GM12878 (cell line): ENCODE data around the gene EMSY. TPM values are rescaled to one million over a fixed set of nuclear protein-coding genes. Genes with fewer than 3 reads are reported as not detected.

Source experiments
- ATAC-seq: fragments of 200-7000 bp; cut with Tn5 transposase; 3 replicates; pipeline ENCODE4 v1.9.1; 2020; ENCODE audit warnings: mild to moderate bottlenecking, moderate library complexity
- BruUV-seq: library from RNA; stranded (reverse); fragments of 400-500 nt; replicated peaks from 2 replicates; lab custom pipeline; 2021; lab: Mats Ljungman, UMichigan
- CTCF ChIA-PET: fragments of 300-600 bp; sonication (Branson Sonifier 250); formaldehyde crosslinking; extraction: SDS; loops from one replicate; lab custom pipeline; 2021; ENCODE audit warnings: inconsistent platforms; lab: Yijun Ruan, JAX
- POLR2A ChIA-PET: fragments of 350-600 bp; formaldehyde crosslinking; extraction: SDS; loops from one replicate; lab custom pipeline; 2021; ENCODE audit warnings: inconsistent platforms; lab: Charles Lee
- RAD21 ChIA-PET: fragments of 300-600 bp; sonication (Branson Sonifier 250); formaldehyde crosslinking; loops from one replicate; lab custom pipeline; 2023; ENCODE audit warnings: antibody characterized with exemption; ENCODE audit not compliant: unreplicated experiment; lab: Charles Lee
- SMC1A ChIA-PET: fragments of 300-600 bp; sonication (Branson Sonifier 250); formaldehyde crosslinking; loops from one replicate; lab custom pipeline; 2023; ENCODE audit not compliant: unreplicated experiment, uncharacterized antibody; lab: Charles Lee
- DNase-seq: peaks from one replicate; pipeline ENCODE4 v3.0.0-alpha.2; 2011; ENCODE audit warnings: low read depth, low spot score
- FAIRE-seq: peaks from 3 replicates; lab custom pipeline; 2011; peaks lifted over from hg19 to GRCh38; lab: Jason Lieb, UNC
- H2AFZ ChIP-seq: 2 replicates; pipeline ENCODE4 v1.6.0; 2011; ENCODE audit warnings: low read depth, low read length, control low read depth; ENCODE audit not compliant: control insufficient read depth
- H3K27ac ChIP-seq: 2 replicates; pipeline ENCODE4 v1.5.1; 2011; ENCODE audit warnings: control low read depth; ENCODE audit not compliant: control insufficient read depth, insufficient read depth
- H3K27me3 ChIP-seq, 2 experiments: replicated peaks in 1 of 2; 2 replicates each; pipeline versions ENCODE4 v1.6.0 to v1.6.1; 2011; ENCODE audit warnings: low read length in 1 of 2; ENCODE audit not compliant: control insufficient read depth in 2 of 2, insufficient read depth in 2 of 2
- H3K36me3 ChIP-seq, 2 experiments: 2 replicates each; pipeline ENCODE4 v1.5.1; 2011; ENCODE audit warnings: low read length in 1 of 2; ENCODE audit not compliant: control insufficient read depth in 2 of 2, insufficient read depth in 2 of 2
- H3K4me1 ChIP-seq: 2 replicates; pipeline ENCODE4 v1.6.1; 2011; ENCODE audit warnings: mild to moderate bottlenecking, low read length, moderate library complexity, mixed read lengths; ENCODE audit not compliant: control insufficient read depth, insufficient read depth
- H3K4me2 ChIP-seq: 2 replicates; pipeline ENCODE4 v1.6.0; 2011; ENCODE audit warnings: control low read depth; ENCODE audit not compliant: control insufficient read depth, insufficient read depth
- H3K4me3 ChIP-seq: fragments of 200-600 bp; sonication (generic); 2 replicates; pipeline ENCODE4 v1.5.1; 2016
- H3K79me2 ChIP-seq: 2 replicates; pipeline ENCODE4 v1.6.0; 2011; ENCODE audit warnings: low read length; ENCODE audit not compliant: control insufficient read depth, insufficient read depth
- H3K9ac ChIP-seq: 2 replicates; pipeline ENCODE4 v1.8.0; 2011; ENCODE audit warnings: low read length, control low read depth, mixed read lengths; ENCODE audit not compliant: control insufficient read depth, insufficient read depth
- H3K9me3 ChIP-seq: replicated peaks from 3 replicates; pipeline ENCODE4 v1.5.1; 2011; ENCODE audit warnings: mild to moderate bottlenecking, low read length; ENCODE audit not compliant: control insufficient read depth, insufficient read depth
- H4K20me1 ChIP-seq: 2 replicates; pipeline ENCODE4 v1.6.0; 2011; ENCODE audit not compliant: control insufficient read depth, insufficient read depth
- CBX5 ChIP-seq: sonication (generic); IDR thresholded peaks from 2 replicates; pipeline ENCODE4 v1.6.1; 2016; ENCODE audit warnings: low read depth, moderate library complexity, mild to moderate bottlenecking, inconsistent platforms
- CHD4 ChIP-seq: fragments of 200-600 bp; sonication (generic); IDR thresholded peaks from 2 replicates; pipeline ENCODE4 v1.6.1; 2016; ENCODE audit warnings: mild to moderate bottlenecking
- FOXM1 ChIP-seq: IDR thresholded peaks from 2 replicates; pipeline ENCODE4 v1.6.1; 2012; ENCODE audit warnings: low read depth, mild to moderate bottlenecking, inconsistent platforms, low read length, moderate library complexity
- IKZF2 ChIP-seq, 2 experiments: fragments of 450-650 bp; IDR thresholded peaks; 2 replicates each; pipeline ENCODE4 v1.6.1; 2017; ENCODE audit warnings: mild to moderate bottlenecking in 2 of 2, moderate library complexity in 2 of 2
- JUNB ChIP-seq: IDR thresholded peaks from 2 replicates; pipeline ENCODE4 v1.6.1; 2016; ENCODE audit warnings: antibody characterized with exemption, mild to moderate bottlenecking
- MTA2 ChIP-seq: fragments of 450-650 bp; IDR thresholded peaks from 2 replicates; pipeline ENCODE4 v1.6.1; 2016; ENCODE audit warnings: low read depth, mild to moderate bottlenecking, moderate library complexity
- NFYA ChIP-seq: IDR thresholded peaks from 2 replicates; pipeline ENCODE4 v1.6.1; 2011; ENCODE audit warnings: low read depth, mild to moderate bottlenecking, low read length, improper control_type of control experiment, borderline replicate concordance
- PAX5 ChIP-seq: IDR thresholded peaks from 2 replicates; pipeline ENCODE4 v1.6.1; 2011; ENCODE audit warnings: low read depth, low read length, borderline replicate concordance
- POLR2AphosphoS2 ChIP-seq: IDR thresholded peaks from 2 replicates; pipeline ENCODE4 v1.6.1; 2011; ENCODE audit warnings: low read depth, mild to moderate bottlenecking, low read length, improper control_type of control experiment, moderate library complexity
- PRDM15 ChIP-seq: fragments of 450-650 bp; formaldehyde crosslinking; IDR thresholded peaks from 2 replicates; pipeline ENCODE4 v1.4.0; 2020; ENCODE audit warnings: mild to moderate bottlenecking, moderate library complexity
- RELA ChIP-seq: fragments of 450-650 bp; IDR thresholded peaks from 2 replicates; pipeline ENCODE4 v1.8.0; 2014; ENCODE audit warnings: borderline replicate concordance; ENCODE audit not compliant: partially characterized antibody
- TCF12 ChIP-seq: IDR thresholded peaks from 2 replicates; pipeline ENCODE4 v1.6.1; 2011; ENCODE audit warnings: low read depth, mild to moderate bottlenecking, low read length
- ZNF207 ChIP-seq: fragments of 450-650 bp; IDR thresholded peaks from 2 replicates; pipeline ENCODE4 v1.6.1; 2014; ENCODE audit warnings: antibody characterized with exemption, mild to moderate bottlenecking, borderline replicate concordance
- WGBS: methylation state at CpG from one replicate; pipeline ENCODE4 v1.1.6; 2016; ENCODE audit warnings: low lambda C conversion rate; ENCODE audit not compliant: insufficient replicate concordance, insufficient coverage; ENCODE audit errors: missing lambda C conversion rate; 5-methylcytosine and 5-hydroxymethylcytosine counted together
- in situ Hi-C: fragments of 300-500 bp; cut with MboI; formaldehyde crosslinking; loops from 9 replicates; pipeline ENCODE4 v1.14.3; 2018; ENCODE audit warnings: mixed read lengths
- intact Hi-C: fragments of 100-400 bp; cut with micrococcal nuclease; formaldehyde crosslinking; loops from one replicate; pipeline ENCODE4 v1.14.2; 2022; ENCODE audit not compliant: unreplicated experiment
- polyA plus RNA-seq, 11 experiments: library from polyadenylated mRNA; depleted of rRNA in 4 of 11; unstranded in 6 of 11; stranded (reverse) in 5 of 11; fragments of >200 nt; fragmentation: Nextera tagmentation in 4 of 11; fragmentation: Illumina TruSeq in 1 of 11; extraction: Ambion mirVana in 4 of 11; extraction: Trizol in 1 of 11; gene quantifications; 1 replicate in 1 of 11; 2 replicates in 10 of 11; pipeline versions ENCODE4 v1.2.1 to v1.2.3, GENCODE V29; 2011 to 2016; ENCODE audit warnings: inconsistent platforms in 2 of 11, missing spikeins in 2 of 11, low read depth in 1 of 11
- total RNA-seq, 4 experiments: library from RNA; depleted of rRNA in 3 of 4; stranded (reverse); fragments of >200 nt in 3 of 4; fragmentation: Illumina TruSeq in 1 of 4; extraction: Trizol in 1 of 4; gene quantifications; 2 replicates each; pipeline versions ENCODE4 v1.2.1 to v1.2.3, GENCODE V29; 2013 to 2021
- TF ChIP-seq, protein P1 (sequence below): fragments of 450-650 bp; IDR thresholded peaks from 2 replicates; pipeline ENCODE4 v1.6.1; 2016; ENCODE audit warnings: mild to moderate bottlenecking
- TF ChIP-seq, protein P2 (sequence below): fragments of 450-650 bp; IDR thresholded peaks from 2 replicates; pipeline ENCODE4 v1.6.1; 2016; ENCODE audit warnings: mild to moderate bottlenecking, moderate library complexity, borderline replicate concordance

Gene EMSY
- total and polyA plus RNA-seq, 10 of the 15 experiments (the other 5 are each of a cell fraction or from before 2014, with no cell fraction given), result 9.3 to 26.9 (median 13.0) TPM

DNA sequence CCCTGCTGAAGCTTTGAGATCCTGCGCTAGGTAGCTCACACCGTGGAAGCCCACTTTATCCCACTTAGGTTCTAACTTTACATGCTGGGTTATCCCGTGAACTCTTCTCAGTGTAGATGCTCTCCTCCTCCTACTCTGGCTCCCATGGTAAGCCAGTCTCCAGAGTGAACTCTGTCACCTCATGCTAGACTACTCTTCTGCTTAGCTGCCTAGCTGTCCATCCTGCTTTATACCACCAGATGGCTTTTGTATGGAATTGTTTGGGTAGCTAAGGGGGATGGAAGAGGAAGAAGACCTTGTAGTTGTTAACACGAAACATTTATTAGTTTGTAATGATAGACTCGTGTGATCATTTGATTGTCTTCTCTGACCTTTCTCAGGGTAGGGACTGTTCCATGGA, 46.8 kb downstream of the EMSY start:
- H3K79me2 ChIP-seq, result no peaks in the 10 kb centered on the region
- FAIRE-seq (no peak), ATAC-seq (no peak), DNase-seq (no peak)
- SMC1A ChIA-PET, result no interaction called here
- POLR2A ChIA-PET, result no interaction called here
- no peak overlapping the region for H3K27ac ChIP-seq
- H3K9ac ChIP-seq, result no peak overlapping the region
- no peak overlapping the region for H2AFZ ChIP-seq
- no peaks in the 10 kb centered on the region for H3K4me1 ChIP-seq
- intact Hi-C loops (no loop called here), in situ Hi-C loops (no loop called here)
- WGBS, result 94% methylated on average over 5 of the region's 5 CpGs
- H4K20me1 ChIP-seq, result no peaks in the 10 kb centered on the region
- CTCF ChIA-PET, result interaction anchor here (0.6 kb wide), 1 partner anchor 73 kb away, joined by 4 read pairs; no protein-coding TSS in a partner anchor
- peaks cover 0 to 2% of the 10 kb centered on the region in 2 experiments for H3K36me3 ChIP-seq
- no peak overlapping the region for H3K4me2 ChIP-seq
- TF ChIP-seq, protein P1, sequence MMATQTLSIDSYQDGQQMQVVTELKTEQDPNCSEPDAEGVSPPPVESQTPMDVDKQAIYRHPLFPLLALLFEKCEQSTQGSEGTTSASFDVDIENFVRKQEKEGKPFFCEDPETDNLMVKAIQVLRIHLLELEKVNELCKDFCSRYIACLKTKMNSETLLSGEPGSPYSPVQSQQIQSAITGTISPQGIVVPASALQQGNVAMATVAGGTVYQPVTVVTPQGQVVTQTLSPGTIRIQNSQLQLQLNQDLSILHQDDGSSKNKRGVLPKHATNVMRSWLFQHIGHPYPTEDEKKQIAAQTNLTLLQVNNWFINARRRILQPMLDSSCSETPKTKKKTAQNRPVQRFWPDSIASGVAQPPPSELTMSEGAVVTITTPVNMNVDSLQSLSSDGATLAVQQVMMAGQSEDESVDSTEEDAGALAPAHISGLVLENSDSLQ, result no peak
- TF ChIP-seq POLR2AphosphoS2 (no peak), ZNF207 (no peak), JUNB (no peak), MTA2 (no peak), PAX5 (no peak), TCF12 (no peak), CBX5 (no peak), FOXM1 (no peak), IKZF2 (IDR thresholded peaks at IDR 0.05) (no peak), RELA (no peak), PRDM15 (CRISPR knock-in tag) (no peak), NFYA (no peak), CHD4 (no peak)
- TF ChIP-seq, protein P2, sequence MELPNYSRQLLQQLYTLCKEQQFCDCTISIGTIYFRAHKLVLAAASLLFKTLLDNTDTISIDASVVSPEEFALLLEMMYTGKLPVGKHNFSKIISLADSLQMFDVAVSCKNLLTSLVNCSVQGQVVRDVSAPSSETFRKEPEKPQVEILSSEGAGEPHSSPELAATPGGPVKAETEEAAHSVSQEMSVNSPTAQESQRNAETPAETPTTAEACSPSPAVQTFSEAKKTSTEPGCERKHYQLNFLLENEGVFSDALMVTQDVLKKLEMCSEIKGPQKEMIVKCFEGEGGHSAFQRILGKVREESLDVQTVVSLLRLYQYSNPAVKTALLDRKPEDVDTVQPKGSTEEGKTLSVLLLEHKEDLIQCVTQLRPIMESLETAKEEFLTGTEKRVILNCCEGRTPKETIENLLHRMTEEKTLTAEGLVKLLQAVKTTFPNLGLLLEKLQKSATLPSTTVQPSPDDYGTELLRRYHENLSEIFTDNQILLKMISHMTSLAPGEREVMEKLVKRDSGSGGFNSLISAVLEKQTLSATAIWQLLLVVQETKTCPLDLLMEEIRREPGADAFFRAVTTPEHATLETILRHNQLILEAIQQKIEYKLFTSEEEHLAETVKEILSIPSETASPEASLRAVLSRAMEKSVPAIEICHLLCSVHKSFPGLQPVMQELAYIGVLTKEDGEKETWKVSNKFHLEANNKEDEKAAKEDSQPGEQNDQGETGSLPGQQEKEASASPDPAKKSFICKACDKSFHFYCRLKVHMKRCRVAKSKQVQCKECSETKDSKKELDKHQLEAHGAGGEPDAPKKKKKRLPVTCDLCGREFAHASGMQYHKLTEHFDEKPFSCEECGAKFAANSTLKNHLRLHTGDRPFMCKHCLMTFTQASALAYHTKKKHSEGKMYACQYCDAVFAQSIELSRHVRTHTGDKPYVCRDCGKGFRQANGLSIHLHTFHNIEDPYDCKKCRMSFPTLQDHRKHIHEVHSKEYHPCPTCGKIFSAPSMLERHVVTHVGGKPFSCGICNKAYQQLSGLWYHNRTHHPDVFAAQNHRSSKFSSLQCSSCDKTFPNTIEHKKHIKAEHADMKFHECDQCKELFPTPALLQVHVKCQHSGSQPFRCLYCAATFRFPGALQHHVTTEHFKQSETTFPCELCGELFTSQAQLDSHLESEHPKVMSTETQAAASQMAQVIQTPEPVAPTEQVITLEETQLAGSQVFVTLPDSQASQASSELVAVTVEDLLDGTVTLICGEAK, result no peak
- no peak overlapping the region for H3K4me3 ChIP-seq
- RAD21 ChIA-PET, result interaction anchor here (0.7 kb wide), 1 partner anchor 110 kb away, joined by 3 read pairs; no protein-coding TSS in a partner anchor
- BruUV-seq, result no TSS peak
- no peaks in the 10 kb centered on the region for H3K9me3 ChIP-seq
- H3K27me3 ChIP-seq, result no peaks in the 10 kb centered on the region
